Measurements from ENCODE around the gene GRIN2A.

The GRIN2A gene

DNA sequence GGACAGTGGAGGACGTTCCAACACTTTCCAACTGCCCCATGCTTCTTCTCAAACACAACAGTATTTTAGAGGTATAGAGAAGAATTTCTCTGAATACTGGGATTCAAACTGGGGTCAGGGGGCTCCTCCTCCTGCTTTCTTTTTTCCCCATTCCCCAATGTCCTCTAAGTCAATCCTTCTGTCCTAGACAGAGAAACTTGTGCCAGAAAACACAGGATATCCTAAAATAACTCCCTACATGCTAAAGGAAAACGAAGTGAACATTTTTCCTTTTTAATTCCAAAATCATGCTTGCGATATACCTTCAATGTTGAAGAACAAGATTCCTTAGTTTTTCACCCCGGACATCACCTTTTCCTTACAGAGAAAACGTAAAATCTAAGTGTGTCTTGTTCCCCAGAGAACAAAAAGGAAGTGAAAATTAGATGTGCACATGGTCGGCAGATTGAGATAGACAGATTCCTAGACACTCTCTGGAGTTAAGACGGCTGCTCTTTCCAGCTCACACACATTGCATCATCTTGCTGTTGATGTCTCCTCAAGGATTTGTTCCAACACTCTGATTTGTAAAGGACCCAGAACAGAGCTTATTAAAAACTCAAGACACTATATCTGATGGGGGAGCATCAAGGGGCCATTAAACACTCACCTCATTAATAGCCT is 228.2 kb downstream of the GRIN2A start:
- Histone ChIP-seq H3K36me3 (ENCODE audit: insufficient read depth) (no peaks in the 10 kb centered on the region), H3K4me3 (IDR thresholded peaks at IDR 0.05; ENCODE audit: insufficient read depth, low read depth, low read length) (no peak overlapping the region), H3K27me3 (ENCODE audit: insufficient read depth, low read depth) (no peaks in the 10 kb centered on the region), H3K9ac (no peak overlapping the region), H3K79me2 (ENCODE audit: insufficient read depth, low read depth) (no peaks in the 10 kb centered on the region), H4K20me1 (ENCODE audit: insufficient read depth) (no peaks in the 10 kb centered on the region), H3K27ac (no peak overlapping the region), H2AFZ (ENCODE audit: low read depth) (no peak overlapping the region), H3K4me1 (ENCODE audit: low read depth, poor library complexity, severe bottlenecking) (no peaks in the 10 kb centered on the region), H3K4me2 (no peak overlapping the region)
- TF ChIP-seq, protein P1, sequence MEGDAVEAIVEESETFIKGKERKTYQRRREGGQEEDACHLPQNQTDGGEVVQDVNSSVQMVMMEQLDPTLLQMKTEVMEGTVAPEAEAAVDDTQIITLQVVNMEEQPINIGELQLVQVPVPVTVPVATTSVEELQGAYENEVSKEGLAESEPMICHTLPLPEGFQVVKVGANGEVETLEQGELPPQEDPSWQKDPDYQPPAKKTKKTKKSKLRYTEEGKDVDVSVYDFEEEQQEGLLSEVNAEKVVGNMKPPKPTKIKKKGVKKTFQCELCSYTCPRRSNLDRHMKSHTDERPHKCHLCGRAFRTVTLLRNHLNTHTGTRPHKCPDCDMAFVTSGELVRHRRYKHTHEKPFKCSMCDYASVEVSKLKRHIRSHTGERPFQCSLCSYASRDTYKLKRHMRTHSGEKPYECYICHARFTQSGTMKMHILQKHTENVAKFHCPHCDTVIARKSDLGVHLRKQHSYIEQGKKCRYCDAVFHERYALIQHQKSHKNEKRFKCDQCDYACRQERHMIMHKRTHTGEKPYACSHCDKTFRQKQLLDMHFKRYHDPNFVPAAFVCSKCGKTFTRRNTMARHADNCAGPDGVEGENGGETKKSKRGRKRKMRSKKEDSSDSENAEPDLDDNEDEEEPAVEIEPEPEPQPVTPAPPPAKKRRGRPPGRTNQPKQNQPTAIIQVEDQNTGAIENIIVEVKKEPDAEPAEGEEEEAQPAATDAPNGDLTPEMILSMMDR (conservative IDR thresholded peaks at IDR 0.05; ENCODE audit: low read depth, low read length): no peak

DNA sequence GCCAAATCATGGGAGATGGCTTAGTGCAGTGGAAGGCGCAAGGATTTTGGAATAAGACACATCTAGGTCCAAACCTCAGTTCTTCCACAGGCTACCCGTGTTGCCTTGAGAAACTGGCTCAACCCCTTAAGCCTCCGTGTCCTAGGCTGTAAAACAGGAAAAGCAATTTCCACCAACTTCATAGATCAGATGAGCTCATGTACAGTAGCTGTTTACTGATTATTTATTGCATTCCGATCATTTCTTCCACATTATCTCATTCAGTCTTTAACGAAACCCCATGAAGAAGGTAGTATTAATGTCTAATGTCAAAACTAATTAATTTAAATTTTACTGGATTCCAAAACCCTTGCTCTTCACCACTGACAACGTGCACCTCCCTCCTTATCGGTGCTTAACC is 231.6 kb downstream of the GRIN2A start:
- H3K36me3 ChIP-seq (ENCODE audit: insufficient read depth): no peaks in the 10 kb centered on the region
- no peak overlapping the region for H3K4me2 ChIP-seq
- no peaks in the 10 kb centered on the region for H3K79me2 ChIP-seq (ENCODE audit: insufficient read depth, low read depth)
- H3K9ac ChIP-seq: no peak overlapping the region
- H3K4me3 ChIP-seq (IDR thresholded peaks at IDR 0.05; ENCODE audit: insufficient read depth, low read depth, low read length): no peak overlapping the region
- H4K20me1 ChIP-seq (ENCODE audit: insufficient read depth): no peaks in the 10 kb centered on the region
- no peaks in the 10 kb centered on the region for H3K27me3 ChIP-seq (ENCODE audit: insufficient read depth, low read depth)
- H3K27ac ChIP-seq: no peak overlapping the region
- H2AFZ ChIP-seq (ENCODE audit: low read depth): no peak overlapping the region
- TF ChIP-seq, protein P1 (conservative IDR thresholded peaks at IDR 0.05; ENCODE audit: low read depth, low read length): no peak
- H3K4me1 ChIP-seq (ENCODE audit: low read depth, poor library complexity, severe bottlenecking): peaks cover 6% of the 10 kb centered on the region

DNA sequence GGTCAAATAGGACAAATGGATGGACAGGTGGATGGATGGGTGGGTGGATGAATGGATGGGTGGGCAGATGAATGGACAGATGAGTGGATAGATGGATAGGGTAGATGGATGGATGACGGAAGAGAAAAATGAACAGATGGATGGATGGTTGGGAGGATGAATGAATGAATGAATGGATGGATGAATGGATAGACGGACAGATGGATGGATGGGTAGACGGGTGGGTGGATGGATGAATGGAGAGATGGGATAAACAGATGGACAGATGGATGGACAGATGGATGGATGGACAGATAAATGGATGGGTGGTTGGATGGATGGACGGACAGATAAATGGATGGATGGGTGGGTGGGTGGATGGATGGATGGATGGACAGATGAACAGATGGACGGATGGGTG is 232.8 kb downstream of the GRIN2A start:
- Histone ChIP-seq H3K9ac (no peak overlapping the region), H3K36me3 (ENCODE audit: insufficient read depth) (no peaks in the 10 kb centered on the region), H3K4me1 (ENCODE audit: low read depth, poor library complexity, severe bottlenecking) (peaks cover 6% of the 10 kb centered on the region), H3K4me3 (IDR thresholded peaks at IDR 0.05; ENCODE audit: insufficient read depth, low read depth, low read length) (no peak overlapping the region), H4K20me1 (ENCODE audit: insufficient read depth) (no peaks in the 10 kb centered on the region), H3K4me2 (no peak overlapping the region), H3K79me2 (ENCODE audit: insufficient read depth, low read depth) (no peaks in the 10 kb centered on the region), H2AFZ (ENCODE audit: low read depth) (no peak overlapping the region), H3K27me3 (ENCODE audit: insufficient read depth, low read depth) (no peaks in the 10 kb centered on the region), H3K27ac (no peak overlapping the region)
- TF ChIP-seq, protein P1 (conservative IDR thresholded peaks at IDR 0.05; ENCODE audit: low read depth, low read length): no peak

DNA sequence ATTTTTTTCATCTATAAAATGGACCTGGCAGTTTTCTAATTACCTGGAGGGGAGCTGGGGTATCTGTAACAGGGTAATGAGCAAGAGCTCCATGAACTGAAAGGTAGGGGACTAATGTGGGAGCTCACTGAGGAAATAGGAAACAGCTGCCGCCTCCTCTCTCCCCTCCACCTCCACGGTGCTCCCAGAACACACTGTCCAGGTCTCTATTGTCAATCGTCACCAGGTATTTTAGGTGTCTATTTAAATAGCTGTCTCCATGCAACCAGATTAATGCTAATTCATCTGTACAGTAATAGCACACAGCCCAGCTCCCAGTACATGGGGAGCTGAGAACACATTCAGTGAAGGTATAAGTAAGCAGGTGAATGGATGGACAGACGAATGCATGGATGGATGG is 233.3 kb downstream of the GRIN2A start:
- H3K27me3 ChIP-seq (ENCODE audit: insufficient read depth, low read depth): no peaks in the 10 kb centered on the region
- H3K4me2 ChIP-seq: no peak overlapping the region
- H3K4me1 ChIP-seq (ENCODE audit: low read depth, poor library complexity, severe bottlenecking): peaks cover 6% of the 10 kb centered on the region
- H4K20me1 ChIP-seq (ENCODE audit: insufficient read depth): no peaks in the 10 kb centered on the region
- no peaks in the 10 kb centered on the region for H3K36me3 ChIP-seq (ENCODE audit: insufficient read depth)
- no peak overlapping the region for H2AFZ ChIP-seq (ENCODE audit: low read depth)
- H3K4me3 ChIP-seq (IDR thresholded peaks at IDR 0.05; ENCODE audit: insufficient read depth, low read depth, low read length): no peak overlapping the region
- H3K27ac ChIP-seq: no peak overlapping the region
- H3K9ac ChIP-seq: no peak overlapping the region
- H3K79me2 ChIP-seq (ENCODE audit: insufficient read depth, low read depth): no peaks in the 10 kb centered on the region
- TF ChIP-seq, protein P1 (conservative IDR thresholded peaks at IDR 0.05; ENCODE audit: low read depth, low read length): no peak

Data from KMS-11 (cell line).